ENCODE results near the gene TBC1D2.
"Not testable (repeated sequence)": the region's sequence is repeated elsewhere in the genome, so short reads cannot be mapped to it uniquely, and the experiment has no call there.

Gene TBC1D2, protein sequence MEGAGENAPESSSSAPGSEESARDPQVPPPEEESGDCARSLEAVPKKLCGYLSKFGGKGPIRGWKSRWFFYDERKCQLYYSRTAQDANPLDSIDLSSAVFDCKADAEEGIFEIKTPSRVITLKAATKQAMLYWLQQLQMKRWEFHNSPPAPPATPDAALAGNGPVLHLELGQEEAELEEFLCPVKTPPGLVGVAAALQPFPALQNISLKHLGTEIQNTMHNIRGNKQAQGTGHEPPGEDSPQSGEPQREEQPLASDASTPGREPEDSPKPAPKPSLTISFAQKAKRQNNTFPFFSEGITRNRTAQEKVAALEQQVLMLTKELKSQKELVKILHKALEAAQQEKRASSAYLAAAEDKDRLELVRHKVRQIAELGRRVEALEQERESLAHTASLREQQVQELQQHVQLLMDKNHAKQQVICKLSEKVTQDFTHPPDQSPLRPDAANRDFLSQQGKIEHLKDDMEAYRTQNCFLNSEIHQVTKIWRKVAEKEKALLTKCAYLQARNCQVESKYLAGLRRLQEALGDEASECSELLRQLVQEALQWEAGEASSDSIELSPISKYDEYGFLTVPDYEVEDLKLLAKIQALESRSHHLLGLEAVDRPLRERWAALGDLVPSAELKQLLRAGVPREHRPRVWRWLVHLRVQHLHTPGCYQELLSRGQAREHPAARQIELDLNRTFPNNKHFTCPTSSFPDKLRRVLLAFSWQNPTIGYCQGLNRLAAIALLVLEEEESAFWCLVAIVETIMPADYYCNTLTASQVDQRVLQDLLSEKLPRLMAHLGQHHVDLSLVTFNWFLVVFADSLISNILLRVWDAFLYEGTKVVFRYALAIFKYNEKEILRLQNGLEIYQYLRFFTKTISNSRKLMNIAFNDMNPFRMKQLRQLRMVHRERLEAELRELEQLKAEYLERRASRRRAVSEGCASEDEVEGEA

DNA sequence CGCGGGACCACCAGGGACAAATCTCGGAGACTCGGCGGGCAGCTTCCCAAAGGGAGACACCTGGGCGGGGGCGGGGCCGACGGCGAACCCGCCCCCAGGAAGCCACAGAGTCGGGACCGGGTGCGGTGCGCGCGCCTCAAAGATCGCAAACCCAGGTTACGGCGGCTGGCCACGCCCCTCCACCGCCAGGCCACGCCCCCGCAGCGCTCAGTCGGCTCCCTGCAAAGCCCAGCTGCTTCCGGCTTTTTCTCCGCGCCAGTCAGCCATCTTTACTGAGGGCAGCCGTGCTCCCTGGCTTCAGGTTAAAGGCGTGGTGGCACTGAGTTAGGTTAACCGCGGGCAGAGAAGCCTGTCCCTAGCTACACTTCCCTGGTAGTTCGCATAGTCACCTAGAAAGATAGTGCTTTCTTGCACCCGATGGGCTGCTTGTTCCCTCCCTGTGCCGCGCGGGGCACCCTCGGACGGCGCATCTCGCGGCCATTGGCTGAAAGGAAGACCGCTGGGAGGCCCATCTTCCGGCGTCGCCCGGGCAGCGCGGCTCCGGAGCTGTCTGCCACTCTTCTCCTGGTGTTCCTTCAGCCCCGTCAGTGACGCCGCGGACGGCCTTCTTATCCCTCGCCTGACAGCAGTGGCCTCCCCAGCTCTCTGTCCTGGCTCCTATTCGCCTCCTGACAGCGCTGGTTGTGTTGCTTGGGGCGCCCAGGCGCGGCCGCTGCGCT, at the start of gene TBC1D2:
Gene TBC1D2 (minus strand): TSS at position 72 of the 719 bp plus-strand sequence. CDS start 108 bp downstream, outside the sequence.
- DNase-seq (ENCODE audit: low spot score), result peak; percentile 98

DNA sequence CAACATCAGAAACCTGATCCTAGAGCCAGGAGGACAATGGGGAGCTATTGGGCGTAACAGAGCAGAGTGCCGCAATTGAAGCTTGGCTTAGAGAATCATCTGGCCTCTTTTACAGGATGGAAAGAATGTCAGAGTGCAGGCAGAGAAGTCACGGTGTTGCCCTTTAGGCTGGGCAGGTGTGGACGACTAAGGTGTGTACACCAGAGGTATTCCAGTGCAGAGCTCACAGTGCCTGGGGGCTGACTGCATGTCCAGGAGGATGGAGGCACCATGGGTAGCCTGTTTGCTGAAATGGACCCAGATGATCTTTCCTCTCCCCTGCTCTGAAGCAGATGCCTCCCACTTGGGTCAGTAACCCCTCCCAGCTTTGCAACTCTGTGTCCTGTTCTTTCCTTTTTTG, 48.9 kb upstream of the TBC1D2 start:
- DNase-seq (ENCODE audit: low spot score), result no peak

DNA sequence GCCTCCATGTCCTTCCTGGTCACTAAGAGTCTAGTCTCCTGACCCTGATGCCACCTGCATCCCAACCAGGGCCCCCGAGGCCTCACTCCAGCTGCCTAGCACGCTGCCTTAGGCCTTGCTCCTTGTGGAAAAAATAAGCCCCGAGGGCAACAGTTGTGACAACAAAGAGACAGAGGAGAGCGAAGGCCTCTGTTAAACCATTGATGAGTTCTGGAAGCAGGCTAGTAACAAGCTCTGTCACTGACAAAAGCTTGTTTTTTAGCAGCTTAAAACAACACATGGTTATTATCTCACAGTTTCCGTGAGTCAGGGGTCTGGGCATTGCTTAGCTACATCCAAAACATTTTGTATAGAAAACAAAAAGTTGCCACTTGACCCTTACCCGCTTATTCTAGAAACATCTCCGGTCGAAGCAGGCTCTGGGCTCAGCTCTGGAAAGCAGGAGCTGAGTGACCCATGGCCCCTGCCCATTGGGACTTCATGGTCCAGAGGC, 48.2 kb upstream of the TBC1D2 start:
- no peak for DNase-seq (ENCODE audit: low spot score)

DNA sequence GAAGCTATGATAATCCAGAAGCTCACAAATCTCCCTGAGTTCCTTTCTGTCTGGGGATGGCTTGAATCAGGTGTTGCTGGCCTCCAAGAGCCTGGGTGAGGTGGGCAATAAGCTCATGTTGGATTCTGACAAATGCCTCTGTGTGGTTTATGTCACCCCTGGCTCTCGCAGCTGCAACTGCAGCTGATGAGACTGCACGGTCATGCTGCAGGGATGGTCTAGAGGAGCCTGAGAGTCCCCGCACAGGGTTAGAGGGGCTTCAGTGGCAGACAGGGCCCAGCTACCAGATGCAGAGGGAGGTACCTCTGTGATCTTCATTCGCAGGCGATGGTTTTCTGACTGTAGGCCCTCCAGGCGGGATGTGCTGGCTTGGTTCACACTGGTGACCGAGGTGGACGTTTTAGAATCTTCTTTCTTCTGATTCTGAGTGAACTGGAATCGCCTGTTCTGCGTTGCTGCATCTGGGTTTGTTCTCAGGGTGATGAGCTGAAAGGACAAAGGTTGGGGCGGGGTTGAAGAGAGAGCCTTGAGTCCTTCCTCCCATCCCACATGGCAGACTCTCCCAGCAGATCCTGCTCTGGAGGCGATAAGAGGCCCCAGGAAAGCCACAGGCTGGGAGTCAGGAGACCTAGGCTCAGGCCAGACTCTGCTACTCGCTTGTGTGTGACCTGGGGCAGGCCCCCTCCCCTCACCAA, 47.6 kb upstream of the TBC1D2 start:
- no peak for DNase-seq (ENCODE audit: low spot score)

DNA sequence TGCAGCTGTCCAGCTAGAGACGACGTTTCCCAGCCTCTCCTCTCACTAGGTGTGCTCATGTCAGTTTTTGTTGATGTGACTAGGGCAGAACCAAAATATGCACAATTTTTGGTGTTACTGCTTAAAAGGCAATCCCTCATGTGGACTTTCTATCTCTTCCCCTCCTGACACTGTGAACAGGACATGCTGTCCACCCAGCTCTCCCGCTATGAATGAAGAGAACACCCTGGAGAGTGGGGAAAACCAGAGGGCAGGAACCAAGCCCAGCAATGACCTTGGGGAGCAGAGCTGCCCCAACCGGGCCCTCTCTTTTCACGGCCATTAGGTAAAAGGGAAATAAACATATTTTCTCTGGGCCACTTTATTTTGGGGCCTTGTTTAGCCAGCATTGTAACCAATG, 46.7 kb upstream of the TBC1D2 start:
- DNase-seq (ENCODE audit: low spot score), result no peak

DNA sequence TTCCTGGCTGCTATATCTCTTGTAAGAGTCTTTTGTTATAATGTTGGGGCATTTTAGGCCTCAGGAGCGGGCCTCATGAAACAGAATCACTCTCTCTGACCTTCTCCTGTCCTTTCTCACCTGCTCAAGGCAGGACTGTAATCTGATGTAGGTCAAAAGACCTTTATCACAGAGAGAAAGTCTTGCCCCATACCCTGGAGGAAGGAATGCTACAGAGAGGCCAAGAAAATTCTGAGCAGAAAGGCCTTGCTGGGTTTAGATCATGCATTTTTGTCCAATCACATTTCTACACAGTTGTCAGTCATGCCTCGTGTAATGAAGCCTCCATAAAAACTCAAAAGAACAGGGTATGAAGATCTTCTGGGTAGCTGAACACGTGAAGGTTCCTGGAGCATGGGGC, 45.2 kb upstream of the TBC1D2 start:
- no peak for DNase-seq (ENCODE audit: low spot score)

DNA sequence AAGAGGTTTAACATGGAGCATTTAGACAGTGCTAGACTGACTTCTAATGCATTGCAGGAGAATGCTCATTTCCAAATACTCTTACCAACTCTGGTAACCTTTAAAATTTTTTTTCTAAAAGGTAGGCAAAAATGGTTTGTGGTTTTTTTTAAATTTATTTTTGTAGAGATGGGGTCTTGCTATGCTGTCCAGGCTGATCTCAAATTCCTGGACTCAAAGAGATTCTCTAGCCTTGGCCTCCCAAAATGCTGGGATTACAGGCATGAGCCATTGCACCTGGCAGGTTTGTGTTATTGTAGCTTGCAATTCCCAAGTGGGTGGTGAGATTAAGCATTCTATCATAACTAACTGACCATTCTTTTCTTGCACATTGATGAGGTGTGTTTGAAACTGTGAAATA, 43.0 kb upstream of the TBC1D2 start:
- DNase-seq (ENCODE audit: low spot score), result no peak

DNA sequence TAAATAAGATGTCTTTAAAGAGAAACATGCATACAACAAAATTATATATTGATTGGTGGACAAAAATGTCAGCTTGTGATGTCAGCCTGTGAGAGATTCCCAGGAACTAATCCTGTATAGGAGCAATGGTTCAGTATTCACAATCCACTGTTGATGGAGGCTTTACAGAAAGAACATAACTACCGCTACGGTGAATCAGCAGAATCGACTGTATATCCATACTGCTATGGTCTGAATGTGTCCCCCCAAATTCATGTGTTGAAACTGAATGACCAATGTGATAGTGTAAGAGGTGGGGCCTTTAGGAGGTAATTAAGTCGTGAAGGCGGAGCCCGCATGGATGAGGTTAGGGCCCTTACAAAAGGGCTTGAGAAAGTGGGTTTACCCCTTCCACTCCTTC, 40.4 kb upstream of the TBC1D2 start:
- no peak for DNase-seq (ENCODE audit: low spot score)

DNA sequence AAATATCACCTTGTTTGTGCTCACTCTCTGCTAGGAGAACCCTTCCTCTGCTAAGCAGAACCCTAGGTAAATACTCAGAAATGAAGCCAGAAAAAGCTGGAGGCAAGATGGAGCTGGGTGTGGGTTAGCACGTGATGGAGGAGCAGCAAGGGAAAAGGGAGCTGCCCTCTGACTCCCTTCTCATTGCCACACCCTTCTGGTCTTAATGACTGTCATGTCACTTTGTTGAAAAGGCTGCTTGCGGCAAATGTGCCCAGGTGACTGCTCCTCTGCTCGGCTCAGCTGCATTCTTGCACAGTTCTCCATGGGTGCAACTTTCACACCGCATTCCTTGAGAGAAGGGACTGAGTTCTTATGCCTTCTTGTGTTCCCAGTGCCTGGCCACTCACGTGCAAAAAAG, 36.4 kb upstream of the TBC1D2 start:
- no peak for DNase-seq (ENCODE audit: low spot score)

DNA sequence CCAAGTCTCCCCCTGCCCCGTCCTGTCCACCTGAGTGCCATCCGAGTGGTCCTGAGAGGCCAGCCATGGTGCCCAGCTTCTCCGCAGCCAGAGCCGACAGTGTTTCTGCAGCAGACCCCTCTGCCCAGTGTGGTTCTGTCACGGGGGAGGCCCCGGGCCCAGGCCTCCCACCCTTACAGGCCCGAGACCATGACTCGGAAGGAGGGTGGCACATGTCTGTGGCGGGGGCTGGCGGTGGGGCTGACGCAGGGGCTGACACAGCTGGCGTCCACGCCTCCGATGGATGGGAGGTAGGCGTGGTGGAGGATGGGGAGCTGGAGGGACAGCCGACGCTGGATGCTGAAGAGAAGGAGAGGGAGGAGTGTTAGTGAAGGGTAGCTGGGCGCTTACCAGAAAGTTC, 35.0 kb upstream of the TBC1D2 start:
- no peak for DNase-seq (ENCODE audit: low spot score)

DNA sequence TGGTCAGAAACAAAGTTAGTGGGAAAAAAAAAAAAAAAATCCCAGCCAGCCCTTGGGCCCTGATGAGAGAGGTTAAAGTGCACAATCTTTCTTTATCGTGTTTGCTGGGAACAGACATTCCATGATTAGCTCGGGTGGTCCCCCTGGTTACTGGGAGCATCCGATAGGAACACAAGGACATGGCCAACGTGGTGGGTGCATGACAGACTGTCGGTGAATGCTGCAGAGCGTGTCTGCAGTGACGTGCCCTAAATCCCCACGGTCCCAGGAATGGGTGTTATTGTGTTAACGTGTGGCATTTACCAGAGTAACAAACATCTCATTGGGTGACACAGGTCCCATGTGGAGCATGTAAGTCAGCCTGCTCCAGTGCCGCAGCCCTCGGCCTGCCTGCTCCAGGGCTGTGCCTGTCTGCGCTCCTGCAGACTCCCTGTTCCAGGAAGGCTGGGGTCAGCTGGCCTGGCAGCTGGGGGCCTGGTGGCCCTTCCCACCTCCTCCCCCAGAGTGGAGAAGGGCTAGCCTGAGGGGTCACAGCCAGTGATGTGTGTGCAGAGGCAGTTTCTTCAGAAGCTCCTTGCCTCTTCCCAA, 34.3 kb upstream of the TBC1D2 start:
- DNase-seq (ENCODE audit: low spot score), result no peak

DNA sequence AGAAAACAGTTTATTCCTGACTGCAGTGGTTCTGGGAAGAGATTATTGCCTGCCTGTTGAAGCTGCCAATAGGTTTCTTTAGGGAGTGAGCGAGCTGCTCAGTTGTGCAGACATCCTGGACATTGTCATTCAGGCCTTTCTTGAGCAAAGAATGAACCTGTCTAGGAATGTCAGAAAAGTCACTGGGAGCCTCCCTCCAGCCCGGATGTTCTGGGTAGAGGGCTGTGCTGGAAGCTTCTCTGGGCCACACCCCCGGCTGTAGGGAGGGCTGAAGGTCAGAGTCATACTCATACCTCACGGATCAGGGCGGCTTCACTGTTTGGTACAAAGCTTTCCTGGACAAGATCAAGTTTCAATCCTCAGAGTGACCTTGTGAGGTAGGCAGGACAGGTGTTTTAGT, 33.4 kb upstream of the TBC1D2 start:
- no peak for DNase-seq (ENCODE audit: low spot score)

DNA sequence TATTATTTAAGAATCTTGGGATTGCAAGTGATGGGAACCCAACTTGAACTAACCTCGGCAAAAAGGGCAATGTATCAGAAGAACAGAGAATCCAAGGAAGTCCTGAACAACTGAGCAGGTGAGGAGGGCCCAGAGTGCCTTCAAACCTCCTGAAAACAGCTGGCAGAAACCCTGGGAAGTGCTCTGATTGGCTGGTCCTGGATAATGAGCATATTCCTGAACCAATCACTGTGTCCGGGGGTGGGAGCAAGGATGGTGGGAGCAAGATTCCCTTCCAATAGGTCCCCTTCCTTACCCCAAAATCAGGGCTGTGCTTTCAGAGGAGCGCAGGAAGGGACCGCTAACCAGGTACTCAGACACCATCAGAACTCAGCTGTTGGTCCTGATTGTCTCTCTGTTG, 31.9 kb upstream of the TBC1D2 start:
- peak; percentile 31 for DNase-seq (ENCODE audit: low spot score)

DNA sequence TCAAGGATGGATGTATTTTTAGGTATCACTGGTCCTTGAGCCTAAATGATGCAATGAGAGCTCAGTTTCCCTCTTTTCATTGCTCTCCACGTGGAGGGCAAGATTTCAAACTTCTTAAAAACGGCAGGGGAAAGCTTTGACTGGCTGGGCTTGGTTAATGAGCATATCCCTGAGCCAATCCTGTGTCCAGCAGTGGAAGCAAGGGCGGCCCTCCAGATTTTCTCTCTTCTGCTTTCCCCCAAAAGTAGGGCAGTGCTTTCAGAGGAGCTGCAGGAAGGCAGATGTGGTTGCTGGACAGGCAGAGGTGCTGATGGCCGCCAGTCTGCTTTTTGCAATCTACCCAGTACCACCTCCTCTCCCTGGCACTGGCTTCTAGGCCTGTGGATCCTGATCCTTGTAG, 30.0 kb upstream of the TBC1D2 start:
- no peak for DNase-seq (ENCODE audit: low spot score)

DNA sequence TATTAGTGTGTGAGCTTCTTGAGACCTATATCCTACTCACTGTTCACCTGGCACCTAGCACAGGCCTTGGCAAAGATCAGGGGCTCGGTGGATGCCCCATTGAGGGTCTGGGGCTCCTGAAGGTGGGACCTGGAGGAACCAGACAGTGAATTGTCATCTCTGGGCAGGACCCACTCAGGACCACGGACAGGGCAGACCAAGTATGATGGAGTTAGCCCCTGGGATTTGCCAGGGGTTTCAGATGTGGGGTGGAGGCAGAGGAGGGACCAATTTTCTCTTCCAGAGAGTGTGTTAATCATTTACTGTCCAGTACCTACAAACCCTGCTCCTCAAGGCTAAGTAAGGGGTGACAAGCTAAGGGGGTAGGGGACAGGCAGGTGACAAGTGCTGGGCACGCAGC, 29.3 kb upstream of the TBC1D2 start:
- DNase-seq (ENCODE audit: low spot score), result no peak

DNA sequence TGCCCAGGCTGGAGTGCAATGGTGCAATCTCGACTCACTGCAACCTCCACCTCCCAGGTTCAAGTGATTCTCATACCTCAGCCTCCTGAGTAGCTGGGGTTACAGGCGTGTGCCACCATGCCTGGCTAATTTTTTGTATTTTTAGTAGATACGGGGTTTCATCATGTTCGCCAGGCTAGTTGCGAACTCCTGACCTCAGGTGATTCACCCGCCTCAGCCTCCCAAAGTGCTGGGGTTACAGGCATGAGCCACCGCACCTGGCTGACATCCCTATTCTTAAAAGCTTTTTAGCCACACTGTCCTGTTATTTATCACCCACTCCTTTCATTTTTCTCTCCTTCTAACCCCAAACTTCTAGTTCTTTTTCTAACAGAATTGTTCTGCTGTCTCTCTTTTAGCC, 27.7 kb upstream of the TBC1D2 start:
- not testable (repeated sequence) for DNase-seq (ENCODE audit: low spot score)

DNA sequence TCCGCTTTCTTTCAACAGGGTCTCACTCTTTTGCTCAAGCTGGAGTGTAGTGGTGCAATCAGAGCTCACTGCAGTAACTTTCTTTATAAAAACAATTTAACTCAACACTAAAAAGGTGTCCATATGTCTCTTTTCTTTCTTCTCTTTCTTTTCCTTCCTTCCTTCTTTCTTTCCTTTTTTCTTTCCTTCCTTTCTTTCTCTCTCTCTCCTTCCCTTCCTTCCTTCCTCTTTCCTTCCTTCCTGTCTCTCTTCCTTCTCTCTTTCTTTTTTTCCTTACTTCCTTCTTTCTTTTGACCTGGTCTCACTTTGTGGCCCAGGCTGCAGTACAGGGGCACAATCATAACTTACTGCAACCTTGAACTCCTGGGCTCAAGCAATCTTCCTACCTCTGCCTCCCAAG, 25.8 kb upstream of the TBC1D2 start:
- no peak for DNase-seq (ENCODE audit: low spot score)

DNA sequence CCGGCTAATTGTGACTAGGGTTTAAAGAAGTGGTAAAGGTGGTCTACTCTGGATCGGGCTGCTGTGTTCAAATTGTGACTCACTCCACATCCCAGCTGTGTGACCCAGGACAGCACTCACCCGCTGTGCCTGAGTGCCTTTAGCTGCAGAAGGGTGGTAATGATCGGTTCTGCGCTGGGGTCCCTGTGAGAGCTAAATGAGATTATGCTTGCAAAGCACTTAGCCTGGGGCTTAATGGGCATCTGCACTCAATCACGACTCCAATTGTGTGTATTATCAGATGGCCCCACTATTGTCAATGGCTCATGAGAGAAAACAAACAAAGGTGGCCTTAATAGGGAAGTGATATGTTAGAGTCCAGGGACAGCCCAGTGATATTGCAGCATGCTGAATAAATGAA, 25.1 kb upstream of the TBC1D2 start:
- no peak for DNase-seq (ENCODE audit: low spot score)

DNA sequence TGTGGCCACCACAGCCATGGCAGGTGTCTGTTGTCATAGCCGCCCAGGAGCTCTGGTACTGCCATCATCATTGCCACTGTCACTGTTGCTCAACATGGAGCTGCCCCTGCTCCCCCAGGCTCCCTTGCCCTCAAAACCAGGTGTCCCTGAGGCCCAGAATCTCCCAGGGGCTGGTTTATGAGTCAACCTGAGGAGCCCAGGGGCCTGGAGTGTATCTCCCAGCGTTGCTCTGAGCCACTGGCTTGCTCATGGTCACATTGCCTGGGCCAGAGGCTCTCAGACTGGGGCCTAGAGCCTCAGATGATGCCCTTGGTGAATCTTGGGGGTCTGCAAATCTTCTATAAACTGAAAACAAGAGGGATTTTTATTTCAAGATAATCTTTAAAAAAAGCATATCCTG, 24.7 kb upstream of the TBC1D2 start:
- DNase-seq (ENCODE audit: low spot score), result no peak

DNA sequence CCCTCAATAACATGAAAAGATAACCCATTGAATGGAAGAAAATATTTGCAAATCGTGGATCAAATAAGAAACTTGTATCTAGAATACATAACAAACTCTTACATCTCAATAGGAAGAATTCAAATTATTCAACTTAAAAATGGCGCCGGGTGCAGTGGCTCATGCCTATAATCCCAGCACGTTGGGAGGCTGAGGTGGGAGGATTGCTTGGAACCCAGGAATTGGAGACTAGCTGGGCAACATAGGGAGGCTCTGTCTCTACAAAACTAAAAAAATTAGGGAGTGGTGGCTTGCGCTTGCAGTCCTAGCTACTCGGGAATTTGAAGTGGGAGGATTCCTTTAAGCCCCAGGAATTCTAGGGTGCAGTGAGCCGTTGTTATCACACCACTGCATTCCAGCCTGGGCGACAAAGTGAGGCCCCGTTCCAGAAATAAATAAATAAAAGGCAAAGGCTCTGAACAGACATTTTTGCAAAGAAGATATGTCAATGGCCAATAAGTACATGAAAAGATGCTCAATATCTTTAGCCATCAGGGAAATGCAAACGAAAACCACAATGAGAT, 21.5 kb upstream of the TBC1D2 start:
- DNase-seq (ENCODE audit: low spot score), result no peak

DNA sequence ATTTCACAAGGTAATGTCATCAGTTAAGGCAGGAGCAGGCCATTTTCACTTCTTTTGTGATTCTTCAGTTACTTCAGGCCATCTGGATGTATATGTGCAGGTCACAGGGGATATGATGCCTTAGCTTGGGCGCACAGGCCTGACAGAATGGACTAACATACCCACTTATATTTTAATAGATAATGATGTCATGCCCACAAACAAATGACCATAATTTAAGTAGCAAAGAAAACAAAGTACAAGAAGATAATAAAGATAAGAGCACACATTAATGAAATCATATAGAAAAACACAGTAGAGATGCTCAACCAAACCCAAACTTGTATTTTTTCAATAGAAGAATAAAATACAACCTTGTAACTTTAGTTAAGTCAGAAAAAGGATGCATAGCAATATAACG, 19.7 kb upstream of the TBC1D2 start:
- no peak for DNase-seq (ENCODE audit: low spot score)
